Upper lobe of left lung (tissue), 4 donors: ENCODE measurements around the gene RB1.

ENCODE experiments used
- POLR2A ChIP-seq, 4 donors: fragments of 450-650 bp; IDR thresholded peaks; one replicate each; pipeline ENCODE4 v1.5.1; 2016 to 2017; ENCODE audit warnings: antibody characterized with exemption in 4 of 4, mild to moderate bottlenecking in 2 of 4
- TF ChIP-seq, protein P1 (sequence below), 6 experiments: fragments of 450-650 bp in 4 of 6; fragments of 200-600 bp in 2 of 6; sonication (generic) in 2 of 6; IDR thresholded peaks; one replicate each; pipeline ENCODE4 v1.5.1; 2016 to 2019; ENCODE audit warnings: antibody characterized with exemption in 6 of 6

DNA sequence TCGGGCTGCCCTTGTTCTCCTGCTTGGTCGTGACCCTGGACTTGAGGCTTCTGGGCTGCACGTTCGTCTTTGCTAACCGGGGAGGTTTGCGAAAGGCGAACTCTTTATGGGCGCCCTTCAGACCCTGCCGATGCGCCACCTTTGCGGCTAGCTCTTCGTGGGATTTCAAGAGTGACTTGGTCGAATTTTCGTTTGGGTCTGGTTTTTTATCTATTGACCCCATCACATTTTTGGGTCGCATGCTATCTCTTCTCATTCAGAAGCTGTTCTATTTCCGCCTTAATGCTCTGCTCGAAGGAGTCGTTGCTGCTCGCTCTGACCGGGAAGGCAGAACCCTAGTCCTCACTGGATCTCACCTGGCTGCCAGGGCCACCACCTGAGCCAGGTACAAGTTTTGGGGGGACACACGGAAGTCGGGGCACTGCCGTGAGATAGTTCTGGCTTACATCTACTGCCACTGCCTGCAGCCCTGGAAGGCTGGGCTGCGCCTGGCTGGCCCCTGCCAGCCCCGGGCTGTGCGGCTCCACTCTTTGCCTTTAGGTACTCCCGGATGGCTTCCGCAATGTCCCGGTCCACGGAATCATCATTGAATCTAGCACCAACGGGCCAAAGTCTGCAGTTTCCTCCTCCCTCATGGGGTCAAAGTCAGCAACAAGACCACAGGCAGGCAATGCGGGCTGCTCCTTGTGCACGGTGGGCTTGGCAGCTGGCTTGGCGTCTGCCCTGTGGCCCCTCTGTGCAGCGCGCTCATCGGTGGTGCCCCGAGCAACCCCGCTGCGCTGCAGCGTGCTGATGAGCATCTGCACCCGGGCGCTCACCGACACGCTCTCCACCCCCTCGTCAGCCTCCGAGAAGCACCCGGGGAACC, 16.2 kb downstream of the RB1 start:
- TF ChIP-seq, protein P1, sequence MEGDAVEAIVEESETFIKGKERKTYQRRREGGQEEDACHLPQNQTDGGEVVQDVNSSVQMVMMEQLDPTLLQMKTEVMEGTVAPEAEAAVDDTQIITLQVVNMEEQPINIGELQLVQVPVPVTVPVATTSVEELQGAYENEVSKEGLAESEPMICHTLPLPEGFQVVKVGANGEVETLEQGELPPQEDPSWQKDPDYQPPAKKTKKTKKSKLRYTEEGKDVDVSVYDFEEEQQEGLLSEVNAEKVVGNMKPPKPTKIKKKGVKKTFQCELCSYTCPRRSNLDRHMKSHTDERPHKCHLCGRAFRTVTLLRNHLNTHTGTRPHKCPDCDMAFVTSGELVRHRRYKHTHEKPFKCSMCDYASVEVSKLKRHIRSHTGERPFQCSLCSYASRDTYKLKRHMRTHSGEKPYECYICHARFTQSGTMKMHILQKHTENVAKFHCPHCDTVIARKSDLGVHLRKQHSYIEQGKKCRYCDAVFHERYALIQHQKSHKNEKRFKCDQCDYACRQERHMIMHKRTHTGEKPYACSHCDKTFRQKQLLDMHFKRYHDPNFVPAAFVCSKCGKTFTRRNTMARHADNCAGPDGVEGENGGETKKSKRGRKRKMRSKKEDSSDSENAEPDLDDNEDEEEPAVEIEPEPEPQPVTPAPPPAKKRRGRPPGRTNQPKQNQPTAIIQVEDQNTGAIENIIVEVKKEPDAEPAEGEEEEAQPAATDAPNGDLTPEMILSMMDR (IDR thresholded peaks at IDR 0.05) = no peak
- no peak for TF ChIP-seq POLR2A (IDR thresholded peaks at IDR 0.05)
